Measurements from ENCODE around the gene MRPS25.

Gene MRPS25

DNA sequence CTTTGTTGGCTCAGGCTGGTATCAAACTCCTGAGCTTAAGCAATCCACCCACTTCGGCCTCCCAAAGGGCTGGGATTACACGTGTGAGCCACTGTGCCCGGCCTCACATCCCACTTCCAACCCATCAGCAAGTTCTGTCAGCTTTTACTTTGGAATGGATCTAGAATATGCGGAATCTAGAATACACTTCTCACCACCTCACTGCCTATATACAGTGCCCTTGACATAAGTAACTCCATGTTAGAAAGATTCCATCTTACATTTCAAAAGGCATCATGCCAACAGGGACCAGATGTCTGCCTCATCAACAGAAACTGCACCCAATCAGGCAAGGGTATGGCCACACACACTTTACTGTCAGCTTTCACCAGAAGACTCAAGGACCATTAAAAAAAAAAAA is 43.8 kb upstream of the MRPS25 start:
- Histone ChIP-seq H3K27me3 (no peaks in the 10 kb centered on the region), H3K4me3 (ENCODE audit: low read depth in 1 of 2, low read length in 1 of 2) (no peak overlapping the region), H3K27ac (no peak overlapping the region), H3K4me1 (ENCODE audit: control insufficient read depth in 1 of 2, insufficient read depth in 1 of 2, low read depth in 1 of 2, low read length in 1 of 2) (peaks cover 14 to 15% of the 10 kb centered on the region in 2 experiments), H3K36me3 (no peaks in the 10 kb centered on the region), H3K9me3 (no peaks in the 10 kb centered on the region)
- TF ChIP-seq, protein P1, sequence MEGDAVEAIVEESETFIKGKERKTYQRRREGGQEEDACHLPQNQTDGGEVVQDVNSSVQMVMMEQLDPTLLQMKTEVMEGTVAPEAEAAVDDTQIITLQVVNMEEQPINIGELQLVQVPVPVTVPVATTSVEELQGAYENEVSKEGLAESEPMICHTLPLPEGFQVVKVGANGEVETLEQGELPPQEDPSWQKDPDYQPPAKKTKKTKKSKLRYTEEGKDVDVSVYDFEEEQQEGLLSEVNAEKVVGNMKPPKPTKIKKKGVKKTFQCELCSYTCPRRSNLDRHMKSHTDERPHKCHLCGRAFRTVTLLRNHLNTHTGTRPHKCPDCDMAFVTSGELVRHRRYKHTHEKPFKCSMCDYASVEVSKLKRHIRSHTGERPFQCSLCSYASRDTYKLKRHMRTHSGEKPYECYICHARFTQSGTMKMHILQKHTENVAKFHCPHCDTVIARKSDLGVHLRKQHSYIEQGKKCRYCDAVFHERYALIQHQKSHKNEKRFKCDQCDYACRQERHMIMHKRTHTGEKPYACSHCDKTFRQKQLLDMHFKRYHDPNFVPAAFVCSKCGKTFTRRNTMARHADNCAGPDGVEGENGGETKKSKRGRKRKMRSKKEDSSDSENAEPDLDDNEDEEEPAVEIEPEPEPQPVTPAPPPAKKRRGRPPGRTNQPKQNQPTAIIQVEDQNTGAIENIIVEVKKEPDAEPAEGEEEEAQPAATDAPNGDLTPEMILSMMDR (IDR thresholded peaks at IDR 0.05), result no peak

DNA sequence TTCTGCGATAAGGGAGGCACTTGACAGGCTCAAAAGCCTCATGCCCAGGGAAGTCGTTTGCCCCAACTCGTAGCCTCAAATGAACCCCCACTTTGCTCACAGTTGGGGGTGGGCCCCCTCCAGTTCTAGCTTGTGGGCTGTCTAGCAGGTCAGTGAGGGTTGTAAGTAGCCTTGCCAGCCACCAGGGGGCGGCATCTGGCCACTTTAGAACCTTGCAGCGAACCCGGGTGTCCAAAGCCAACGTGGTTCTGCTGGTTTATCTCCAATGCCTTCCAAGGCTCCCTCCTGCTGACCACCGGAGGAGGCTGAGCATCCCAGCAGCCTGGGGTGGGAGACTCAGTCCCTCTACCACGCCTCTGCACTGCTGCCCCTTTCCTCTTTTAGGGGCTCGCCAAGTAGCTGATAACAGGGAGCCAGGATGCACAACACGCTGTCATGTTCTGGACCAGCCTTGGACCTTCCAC is 43.0 kb upstream of the MRPS25 start:
- Histone ChIP-seq H3K27me3 (no peaks in the 10 kb centered on the region), H3K36me3 (no peaks in the 10 kb centered on the region), H3K9me3 (no peaks in the 10 kb centered on the region), H3K4me3 (ENCODE audit: low read depth in 1 of 2, low read length in 1 of 2) (no peak overlapping the region), H3K27ac (no peak overlapping the region), H3K4me1 (ENCODE audit: control insufficient read depth in 1 of 2, insufficient read depth in 1 of 2, low read depth in 1 of 2, low read length in 1 of 2) (peaks cover 15 to 16% of the 10 kb centered on the region in 2 experiments)
- TF ChIP-seq, protein P1 (IDR thresholded peaks at IDR 0.05), result peak; percentile 92

DNA sequence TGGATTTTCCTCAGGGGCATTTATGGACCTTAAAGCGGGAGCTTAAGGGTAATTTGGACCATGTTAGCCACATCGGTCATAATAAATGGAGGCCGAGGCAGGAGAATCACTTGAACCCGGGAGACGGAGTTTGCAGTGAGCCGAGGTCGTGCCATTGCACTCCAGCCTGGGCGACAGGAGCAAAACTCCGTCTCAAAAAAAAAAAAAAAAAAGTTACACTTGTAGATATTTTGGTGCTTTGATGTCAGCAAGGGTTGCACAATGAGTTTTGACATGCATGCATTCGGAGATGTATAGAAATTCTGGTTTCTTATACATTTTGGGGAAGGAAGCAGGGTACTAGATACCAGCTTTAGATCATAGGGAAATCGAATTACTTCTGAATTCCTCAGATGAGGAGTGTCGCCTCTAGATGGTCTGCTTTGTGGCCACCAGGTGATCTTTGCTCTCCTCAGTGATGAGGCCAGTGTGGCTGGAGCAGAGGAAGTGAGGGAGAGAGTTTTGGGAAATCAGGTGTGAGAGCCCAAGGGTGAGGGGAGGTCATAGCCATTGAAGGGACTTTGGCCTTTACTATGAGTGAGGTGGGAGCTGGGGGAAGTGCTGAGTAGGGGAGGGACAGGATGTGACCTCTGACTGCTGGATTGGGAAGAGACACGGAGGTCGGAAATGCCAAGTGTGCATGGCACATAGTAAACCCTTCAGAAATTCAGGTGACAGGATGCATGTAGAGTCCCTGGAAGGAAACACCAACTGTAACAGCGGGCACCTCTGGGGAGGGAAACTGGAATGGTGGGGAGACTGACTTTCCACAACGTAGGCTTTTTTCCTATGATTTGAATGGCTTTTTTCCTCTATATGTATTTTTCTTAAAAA is 42.2 kb upstream of the MRPS25 start:
- Histone ChIP-seq H3K36me3 (no peaks in the 10 kb centered on the region), H3K9me3 (no peaks in the 10 kb centered on the region)
- TF ChIP-seq, protein P1 (IDR thresholded peaks at IDR 0.05), result no peak

DNA sequence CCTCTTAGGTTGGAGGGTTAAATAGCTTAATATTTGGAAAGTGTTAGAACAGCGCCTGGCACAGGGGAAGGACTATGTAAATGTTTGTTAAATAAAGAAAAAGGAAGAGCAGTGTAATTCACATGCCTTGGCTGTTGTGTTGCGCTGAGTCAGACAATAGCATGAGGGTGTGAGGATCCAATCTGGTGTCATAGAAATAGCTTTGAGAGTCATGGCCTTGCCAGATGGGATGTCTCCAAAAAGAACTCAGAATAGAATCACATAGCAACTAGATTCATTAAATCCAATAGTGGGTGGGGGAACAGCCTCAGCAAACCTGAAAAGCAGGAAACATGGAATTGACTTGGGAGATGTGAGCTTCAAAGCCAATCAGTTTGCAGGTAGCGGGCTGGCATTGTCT is 37.7 kb upstream of the MRPS25 start:
- Histone ChIP-seq H3K4me1 (ENCODE audit: control insufficient read depth in 1 of 2, insufficient read depth in 1 of 2, low read depth in 1 of 2, low read length in 1 of 2) (peaks cover 47 to 51% of the 10 kb centered on the region in 2 experiments), H3K27ac (peak overlapping the region; percentile 69), H3K27me3 (no peaks in the 10 kb centered on the region), H3K9me3 (no peaks in the 10 kb centered on the region), H3K36me3 (no peaks in the 10 kb centered on the region), H3K4me3 (ENCODE audit: low read depth in 1 of 2, low read length in 1 of 2) (no peak overlapping the region)
- TF ChIP-seq, protein P1 (IDR thresholded peaks at IDR 0.05), result no peak

More for the DNA sequence above, 42.2 kb upstream of the MRPS25 start:
- H3K27ac ChIP-seq, result no peak overlapping the region
- no peaks in the 10 kb centered on the region for H3K27me3 ChIP-seq
- no peak overlapping the region for H3K4me3 ChIP-seq (ENCODE audit: low read depth in 1 of 2, low read length in 1 of 2)
- peaks cover 23% of the 10 kb centered on the region in 2 experiments for H3K4me1 ChIP-seq (ENCODE audit: control insufficient read depth in 1 of 2, insufficient read depth in 1 of 2, low read depth in 1 of 2, low read length in 1 of 2)

DNA sequence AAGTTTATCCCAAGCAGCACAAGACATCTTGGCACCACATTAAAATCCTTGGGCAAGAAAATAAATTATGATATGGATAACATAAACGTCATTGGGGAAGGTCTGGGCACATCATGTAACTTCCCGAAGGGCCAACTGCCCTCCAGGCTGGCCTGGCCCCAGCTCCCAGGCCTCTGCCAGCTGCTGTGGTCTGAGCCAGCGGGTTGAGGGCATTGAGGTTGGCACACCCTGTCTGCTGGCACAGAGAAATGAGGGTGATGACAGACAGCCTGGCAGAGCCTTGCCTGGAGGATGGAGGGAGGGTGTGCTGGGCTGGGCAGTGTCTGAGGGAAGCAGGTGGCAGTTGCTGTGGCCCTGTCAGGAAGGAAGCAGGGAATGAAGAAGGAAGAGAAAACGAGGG is 37.1 kb upstream of the MRPS25 start:
- Histone ChIP-seq H3K36me3 (no peaks in the 10 kb centered on the region), H3K27me3 (no peaks in the 10 kb centered on the region), H3K9me3 (no peaks in the 10 kb centered on the region), H3K4me1 (ENCODE audit: control insufficient read depth in 1 of 2, insufficient read depth in 1 of 2, low read depth in 1 of 2, low read length in 1 of 2) (peaks cover 47 to 50% of the 10 kb centered on the region in 2 experiments), H3K27ac (peak overlapping the region; percentile 69), H3K4me3 (ENCODE audit: low read depth in 1 of 2, low read length in 1 of 2) (no peak overlapping the region)
- TF ChIP-seq, protein P1 (IDR thresholded peaks at IDR 0.05), result no peak

All from neutrophil (primary cell).